CD4-positive, alpha-beta memory T cell (primary cell): ENCODE data around the gene SETBP1. TPM values are rescaled to one million over a fixed set of nuclear protein-coding genes. Genes with fewer than 3 reads are reported as not detected.

ENCODE experiments used
- CTCF ChIA-PET: fragments of 350-600 bp; sonication (Branson Sonifier 250); formaldehyde crosslinking; loops from one replicate; lab custom pipeline; 2021; ENCODE audit warnings: inconsistent platforms; ENCODE audit not compliant: partially characterized antibody; lab: Charles Lee
- POLR2A ChIA-PET: fragments of 350-600 bp; sonication (Branson Sonifier 250); formaldehyde crosslinking; loops from one replicate; lab custom pipeline; 2021; ENCODE audit not compliant: partially characterized antibody; lab: Charles Lee
- DNase-seq, 5 donors: peaks; one replicate each; pipeline versions ENCODE4 v3.0.0 to v3.0.0-alpha.2; 2020 to 2022; ENCODE audit warnings: mixed read lengths in 1 of 5
- H3K27ac ChIP-seq: one replicate; pipeline ENCODE4 v1.7.0; 2013; ENCODE audit warnings: low read depth, low read length
- H3K27me3 ChIP-seq: 2 replicates; pipeline ENCODE4 v1.7.0; 2013; ENCODE audit warnings: mild to moderate bottlenecking, low read length, moderate library complexity; ENCODE audit not compliant: insufficient read depth
- H3K36me3 ChIP-seq: 2 replicates; pipeline ENCODE4 v1.7.0; 2013; ENCODE audit warnings: mild to moderate bottlenecking, low read length, moderate library complexity; ENCODE audit not compliant: insufficient read depth
- H3K4me1 ChIP-seq: 2 replicates; pipeline ENCODE4 v1.7.0; 2013; ENCODE audit warnings: mild to moderate bottlenecking, low read length, moderate library complexity; ENCODE audit not compliant: insufficient read depth
- H3K4me3 ChIP-seq, 2 donors: one replicate each; pipeline ENCODE4 v1.7.0; 2013; ENCODE audit warnings: low read length in 2 of 2, mild to moderate bottlenecking in 1 of 2
- H3K9me3 ChIP-seq, 2 donors: one replicate each; pipeline ENCODE4 v1.7.0; 2013; ENCODE audit warnings: low read length in 2 of 2, control low read depth in 1 of 2; ENCODE audit not compliant: control insufficient read depth in 1 of 2
- H3K27ac Mint-ChIP-seq, 7 donors: one replicate each; pipeline ENCODE4 v1.8.0; 2020 to 2021; ENCODE audit warnings: mixed read lengths in 7 of 7, mild to moderate bottlenecking in 6 of 7, inconsistent platforms in 3 of 7, moderate library complexity in 3 of 7
- H3K27me3 Mint-ChIP-seq, 2 donors: one replicate each; pipeline ENCODE4 v1.8.0; 2020 to 2021; ENCODE audit warnings: mixed read lengths in 2 of 2
- H3K36me3 Mint-ChIP-seq, 2 donors: one replicate each; pipeline ENCODE4 v1.8.0; 2020 to 2021; ENCODE audit warnings: mixed read lengths in 2 of 2, inconsistent platforms in 1 of 2, mild to moderate bottlenecking in 1 of 2
- H3K4me1 Mint-ChIP-seq, 4 donors: one replicate each; pipeline ENCODE4 v1.8.0; 2020 to 2021; ENCODE audit warnings: mixed read lengths in 4 of 4, mild to moderate bottlenecking in 1 of 4
- H3K4me3 Mint-ChIP-seq, 8 donors: one replicate each; pipeline ENCODE4 v1.8.0; 2020 to 2021; ENCODE audit warnings: mixed read lengths in 8 of 8, mild to moderate bottlenecking in 7 of 8, moderate library complexity in 6 of 8, inconsistent platforms in 3 of 8
- H3K9me3 Mint-ChIP-seq, 8 donors: one replicate each; pipeline ENCODE4 v1.8.0; 2020 to 2021; ENCODE audit warnings: mixed read lengths in 8 of 8, mild to moderate bottlenecking in 5 of 8, inconsistent platforms in 3 of 8, moderate library complexity in 1 of 8
- intact Hi-C: fragments of 100-400 bp; cut with micrococcal nuclease; formaldehyde crosslinking; loops from one replicate; pipeline ENCODE4 v1.15.1; 2023
- polyA plus RNA-seq, 2 donors: library from polyadenylated mRNA; unstranded; fragments of 300-500 nt; fragmentation: Illumina TruSeq; gene quantifications; one replicate each; pipeline ENCODE4 v1.2.3, GENCODE V29; 2021
- total RNA-seq, 2 experiments: library from RNA; stranded (reverse); gene quantifications; one replicate each; pipeline ENCODE4 v1.2.3, GENCODE V29; 2021

The SETBP1 gene
- total RNA-seq (under 1 TPM; 0.03 to 0.09 TPM), polyA plus RNA-seq (under 1 TPM in 1 of 2 donors, not detected in 1; 0.21 TPM)

GRCh38 chr18:44680273-44681075, at the start of gene SETBP1:
TSS of gene SETBP1 (plus strand) at chr18:44680888. CDS start at chr18:44701347, 20,459 bp downstream.
- ChIA-PET CTCF (interaction anchor here (1.8 kb wide), 1 partner anchor 14 kb away, joined by 12 read pairs; no protein-coding TSS in a partner anchor), POLR2A (no interaction called here)
- no peaks in the 10 kb centered on the region for H3K9me3 ChIP-seq
- Mint-ChIP-seq H3K27me3 (peaks cover 13 to 18% of the 10 kb centered on the region in 2 donors), H3K4me1 (peaks cover 0 to 8% (median 3%) of the 10 kb centered on the region in 4 donors), H3K4me3 (peak within 1 kb of the TSS; percentile 81 to 93 (median 86)), H3K9me3 (no peaks in the 10 kb centered on the region), H3K27ac (peak within 1 kb of the TSS in 2 of 7 donors; percentile 48 to 55), H3K36me3 (no peaks in the 10 kb centered on the region)
- DNase-seq, result peak in 1 of 5 donors; percentile 3
- intact Hi-C loops, result loop anchor here (5.0 kb wide), 1 partner anchor 47 kb away; no protein-coding TSS in a partner anchor
- peaks cover 6% of the 10 kb centered on the region for H3K27me3 ChIP-seq
- no peak within 1 kb of the TSS for H3K4me3 ChIP-seq
- H3K4me1 ChIP-seq, result peaks cover 11% of the 10 kb centered on the region
- H3K36me3 ChIP-seq, result no peaks in the 10 kb centered on the region
- H3K27ac ChIP-seq, result no peak within 1 kb of the TSS

- no peak overlapping the region for H3K27ac Mint-ChIP-seq
- H3K27me3 Mint-ChIP-seq, result peaks cover 0 to 8% of the 10 kb centered on the region in 2 donors
- H3K36me3 Mint-ChIP-seq, result no peaks in the 10 kb centered on the region
- Histone ChIP-seq H3K9me3 (no peaks in the 10 kb centered on the region), H3K27me3 (no peaks in the 10 kb centered on the region), H3K36me3 (no peaks in the 10 kb centered on the region), H3K27ac (no peak overlapping the region), H3K4me3 (no peak overlapping the region), H3K4me1 (no peaks in the 10 kb centered on the region)
- ChIA-PET POLR2A (no interaction called here), CTCF (no interaction called here)
- intact Hi-C loops, result no loop called here
- no peak for DNase-seq
- peaks cover 0 to 4% (median 0%) of the 10 kb centered on the region in 8 donors for H3K9me3 Mint-ChIP-seq
- no peaks in the 10 kb centered on the region for H3K4me1 Mint-ChIP-seq
- no peak overlapping the region for H3K4me3 Mint-ChIP-seq
These were observed 48.1 kb upstream of the SETBP1 start for GRCh38 chr18:44632469-44633145.

- Histone ChIP-seq H3K4me3 (no peak overlapping the region), H3K27me3 (no peaks in the 10 kb centered on the region), H3K4me1 (no peaks in the 10 kb centered on the region), H3K9me3 (no peaks in the 10 kb centered on the region), H3K27ac (no peak overlapping the region), H3K36me3 (no peaks in the 10 kb centered on the region)
- ChIA-PET POLR2A (no interaction called here), CTCF (no interaction called here)
- Mint-ChIP-seq H3K27me3 (peaks cover 2 to 9% of the 10 kb centered on the region in 2 donors), H3K4me3 (no peak overlapping the region), H3K4me1 (no peaks in the 10 kb centered on the region), H3K9me3 (peaks cover 0 to 4% (median 0%) of the 10 kb centered on the region in 8 donors), H3K27ac (no peak overlapping the region), H3K36me3 (no peaks in the 10 kb centered on the region)
- intact Hi-C loops, result no loop called here
- DNase-seq, result no peak
These were observed 45.1 kb upstream of the SETBP1 start for GRCh38 chr18:44635546-44635945.

GRCh38 chr18:44636241-44636640, 44.4 kb upstream of the SETBP1 start:
- no peak overlapping the region for H3K4me3 ChIP-seq
- peaks cover 8 to 13% of the 10 kb centered on the region in 2 donors for H3K27me3 Mint-ChIP-seq
- no peaks in the 10 kb centered on the region for H3K36me3 ChIP-seq
- no peaks in the 10 kb centered on the region for H3K9me3 ChIP-seq
- ChIA-PET POLR2A (no interaction called here), CTCF (no interaction called here)
- H3K36me3 Mint-ChIP-seq, result no peaks in the 10 kb centered on the region
- intact Hi-C loops, result no loop called here
- no peak overlapping the region for H3K4me3 Mint-ChIP-seq
- H3K27me3 ChIP-seq, result no peaks in the 10 kb centered on the region
- no peak overlapping the region for H3K27ac Mint-ChIP-seq
- no peak overlapping the region for H3K27ac ChIP-seq
- H3K9me3 Mint-ChIP-seq, result peaks cover 0 to 2% (median 0%) of the 10 kb centered on the region in 8 donors
- no peaks in the 10 kb centered on the region for H3K4me1 ChIP-seq
- H3K4me1 Mint-ChIP-seq, result no peaks in the 10 kb centered on the region
- no peak for DNase-seq

GRCh38 chr18:44637210-44638033, 43.3 kb upstream of the SETBP1 start:
- no peak overlapping the region for H3K27ac ChIP-seq
- H3K36me3 Mint-ChIP-seq, result no peaks in the 10 kb centered on the region
- H3K4me3 Mint-ChIP-seq, result no peak overlapping the region
- no peak overlapping the region for H3K27ac Mint-ChIP-seq
- H3K4me1 ChIP-seq, result no peaks in the 10 kb centered on the region
- intact Hi-C loops, result no loop called here
- peaks cover 0 to 1% (median 0%) of the 10 kb centered on the region in 8 donors for H3K9me3 Mint-ChIP-seq
- H3K36me3 ChIP-seq, result no peaks in the 10 kb centered on the region
- POLR2A ChIA-PET, result no interaction called here
- no peak overlapping the region for H3K4me3 ChIP-seq
- no peak for DNase-seq
- no peaks in the 10 kb centered on the region for H3K9me3 ChIP-seq
- CTCF ChIA-PET, result interaction anchor here (1.2 kb wide), 1 partner anchor 12 kb away, joined by 3 read pairs; no protein-coding TSS in a partner anchor
- no peaks in the 10 kb centered on the region for H3K4me1 Mint-ChIP-seq
- no peaks in the 10 kb centered on the region for H3K27me3 ChIP-seq
- H3K27me3 Mint-ChIP-seq, result peaks cover 8 to 9% of the 10 kb centered on the region in 2 donors

GRCh38 chr18:44638034-44638540, 42.6 kb upstream of the SETBP1 start:
- Mint-ChIP-seq H3K27ac (no peak overlapping the region), H3K27me3 (peaks cover 8 to 11% of the 10 kb centered on the region in 2 donors), H3K4me3 (no peak overlapping the region), H3K9me3 (no peaks in the 10 kb centered on the region), H3K4me1 (no peaks in the 10 kb centered on the region), H3K36me3 (no peaks in the 10 kb centered on the region)
- intact Hi-C loops, result no loop called here
- no peak for DNase-seq
- H3K27ac ChIP-seq, result no peak overlapping the region
- no peaks in the 10 kb centered on the region for H3K9me3 ChIP-seq
- CTCF ChIA-PET, result interaction anchor here (1.2 kb wide), 1 partner anchor 11 kb away, joined by 3 read pairs; no protein-coding TSS in a partner anchor
- no peaks in the 10 kb centered on the region for H3K4me1 ChIP-seq
- no peak overlapping the region for H3K4me3 ChIP-seq
- no peaks in the 10 kb centered on the region for H3K27me3 ChIP-seq
- POLR2A ChIA-PET, result interaction anchor here (0.5 kb wide), 1 partner anchor 9 kb away, joined by 3 read pairs; no protein-coding TSS in a partner anchor
- H3K36me3 ChIP-seq, result no peaks in the 10 kb centered on the region
